ENCODE data around the gene IKZF2.

IKZF2 gene

GRCh38 chr2:213016984-213017351, 134.4 kb downstream of the IKZF2 start:
- Histone ChIP-seq H3K36me3 (ENCODE audit: insufficient read depth) (no peaks in the 10 kb centered on the region), H3K4me1 (ENCODE audit: low read depth, poor library complexity, severe bottlenecking) (peaks cover 46% of the 10 kb centered on the region), H4K20me1 (ENCODE audit: insufficient read depth) (no peaks in the 10 kb centered on the region), H3K27ac (no peak overlapping the region), H3K4me3 (IDR thresholded peaks at IDR 0.05; ENCODE audit: insufficient read depth, low read depth, low read length) (no peak overlapping the region), H3K9ac (no peak overlapping the region), H3K79me2 (ENCODE audit: insufficient read depth, low read depth) (no peaks in the 10 kb centered on the region), H2AFZ (ENCODE audit: low read depth) (no peak overlapping the region), H3K4me2 (peak overlapping the region; percentile 93; the same call in 1 of the 2 replicates), H3K27me3 (ENCODE audit: insufficient read depth, low read depth) (no peaks in the 10 kb centered on the region)
- no peak for TF ChIP-seq CTCF (conservative IDR thresholded peaks at IDR 0.05; ENCODE audit: low read depth, low read length)

- H4K20me1 ChIP-seq (ENCODE audit: insufficient read depth): no peaks in the 10 kb centered on the region
- no peak overlapping the region for H3K9ac ChIP-seq
- TF ChIP-seq CTCF (conservative IDR thresholded peaks at IDR 0.05; ENCODE audit: low read depth, low read length): no peak
- H3K4me3 ChIP-seq (IDR thresholded peaks at IDR 0.05; ENCODE audit: insufficient read depth, low read depth, low read length): no peak overlapping the region
- no peaks in the 10 kb centered on the region for H3K27me3 ChIP-seq (ENCODE audit: insufficient read depth, low read depth)
- H3K36me3 ChIP-seq (ENCODE audit: insufficient read depth): no peaks in the 10 kb centered on the region
- no peak overlapping the region for H2AFZ ChIP-seq (ENCODE audit: low read depth)
- peaks cover 46% of the 10 kb centered on the region for H3K4me1 ChIP-seq (ENCODE audit: low read depth, poor library complexity, severe bottlenecking)
- H3K79me2 ChIP-seq (ENCODE audit: insufficient read depth, low read depth): no peaks in the 10 kb centered on the region
- peak overlapping the region; percentile 63; the same call in 1 of the 2 replicates for H3K27ac ChIP-seq
- peak overlapping the region; percentile 93 for H3K4me2 ChIP-seq
These were observed 135.0 kb downstream of the IKZF2 start for GRCh38 chr2:213016166-213016983.

- no peak overlapping the region for H2AFZ ChIP-seq (ENCODE audit: low read depth)
- H3K27me3 ChIP-seq (ENCODE audit: insufficient read depth, low read depth): no peaks in the 10 kb centered on the region
- no peaks in the 10 kb centered on the region for H3K79me2 ChIP-seq (ENCODE audit: insufficient read depth, low read depth)
- H3K27ac ChIP-seq: peak overlapping the region; percentile 63; the same call in 1 of the 2 replicates
- no peaks in the 10 kb centered on the region for H3K36me3 ChIP-seq (ENCODE audit: insufficient read depth)
- no peak overlapping the region for H3K4me3 ChIP-seq (IDR thresholded peaks at IDR 0.05; ENCODE audit: insufficient read depth, low read depth, low read length)
- H3K4me1 ChIP-seq (ENCODE audit: low read depth, poor library complexity, severe bottlenecking): peaks cover 46% of the 10 kb centered on the region
- H3K4me2 ChIP-seq: peak overlapping the region; percentile 93
- no peak for TF ChIP-seq CTCF (conservative IDR thresholded peaks at IDR 0.05; ENCODE audit: low read depth, low read length)
- H3K9ac ChIP-seq: no peak overlapping the region
- no peaks in the 10 kb centered on the region for H4K20me1 ChIP-seq (ENCODE audit: insufficient read depth)
These were observed 135.8 kb downstream of the IKZF2 start for GRCh38 chr2:213015387-213016165.

GRCh38 chr2:213013979-213014378, 137.4 kb downstream of the IKZF2 start:
- no peak overlapping the region for H3K9ac ChIP-seq
- H3K4me1 ChIP-seq (ENCODE audit: low read depth, poor library complexity, severe bottlenecking): peaks cover 46% of the 10 kb centered on the region
- H3K4me3 ChIP-seq (IDR thresholded peaks at IDR 0.05; ENCODE audit: insufficient read depth, low read depth, low read length): no peak overlapping the region
- H4K20me1 ChIP-seq (ENCODE audit: insufficient read depth): no peaks in the 10 kb centered on the region
- peak overlapping the region; percentile 93; the same call in 1 of the 2 replicates for H3K4me2 ChIP-seq
- no peak overlapping the region for H2AFZ ChIP-seq (ENCODE audit: low read depth)
- H3K27ac ChIP-seq: no peak overlapping the region
- H3K36me3 ChIP-seq (ENCODE audit: insufficient read depth): no peaks in the 10 kb centered on the region
- no peaks in the 10 kb centered on the region for H3K27me3 ChIP-seq (ENCODE audit: insufficient read depth, low read depth)
- H3K79me2 ChIP-seq (ENCODE audit: insufficient read depth, low read depth): no peaks in the 10 kb centered on the region
- TF ChIP-seq CTCF (conservative IDR thresholded peaks at IDR 0.05; ENCODE audit: low read depth, low read length): no peak
